NT2/D1 (cell line): Measurements from ENCODE around the gene SMIM28.

Experiments used
- SUZ12 ChIP-seq: IDR thresholded peaks from 2 replicates; pipeline ENCODE4 v1.6.1; 2011; ENCODE audit not compliant: insufficient read length, insufficient read depth; ENCODE audit errors: extremely low read depth
- YY1 ChIP-seq: IDR thresholded peaks from 2 replicates; pipeline ENCODE4 v1.6.1; 2011; ENCODE audit not compliant: insufficient read length, insufficient read depth

- TF ChIP-seq SUZ12 (no peak), YY1 (no peak)
These were observed 39.9 kb downstream of the SMIM28 start for GRCh38 chr6:138417493-138418117.
